Stimulated activated CD8-positive, alpha-beta memory T cell treated with anti-CD3 and anti-CD28 coated beads, Interleukin-7, amount 100 ng/mL, for 4 hours (primary cell): ENCODE data around the gene IGSF6.

Experiments
- DNase-seq, 2 donors: peaks; one replicate each; pipeline ENCODE4 v3.0.0-alpha.2; 2020; ENCODE audit warnings: low read depth in 2 of 2

The IGSF6 gene

GRCh38 chr16:21600031-21600773, 52.2 kb downstream of the IGSF6 start:
- no peak for DNase-seq

- peak; percentile 88 to 93 for DNase-seq
Measured at GRCh38 chr16:21599122-21600030, 53.0 kb downstream of the IGSF6 start, which contains the start of gene METTL9. Gene METTL9, plus strand, starts transcription at chr16:21599577. Its CDS starts 157 bp downstream, at chr16:21599734.

- peak in 1 of 2 donors; percentile 4 for DNase-seq
Measured at GRCh38 chr16:21598701-21599121, 53.7 kb downstream of the IGSF6 start.

GRCh38 chr16:21598206-21598605, 54.2 kb downstream of the IGSF6 start:
- no peak for DNase-seq

- no peak for DNase-seq
Measured at GRCh38 chr16:21597561-21598030, 54.8 kb downstream of the IGSF6 start.

GRCh38 chr16:21593530-21594289, 58.7 kb downstream of the IGSF6 start:
- no peak for DNase-seq

GRCh38 chr16:21592191-21592590, 60.2 kb downstream of the IGSF6 start:
- DNase-seq: no peak

- no peak for DNase-seq
Measured at GRCh38 chr16:21590796-21591195, 61.6 kb downstream of the IGSF6 start.

GRCh38 chr16:21590287-21590686, 62.1 kb downstream of the IGSF6 start:
- DNase-seq: no peak

- DNase-seq: no peak
Measured at GRCh38 chr16:21589551-21589950, 62.9 kb downstream of the IGSF6 start.
